ENCODE measurements around the gene FAAP20. TPM values are rescaled to one million over a fixed set of nuclear protein-coding genes. Genes with fewer than 3 reads are reported as not detected.
A peak's percentile ranks its signal among the peaks of the same experiment; 100 is the strongest.

The FAAP20 gene
- total and polyA plus RNA-seq, 9 of the 15 experiments (the other 6 are each of a cell fraction or from before 2014, with no cell fraction given), result 0.58 to 143 (median 9.9) TPM

- TF ChIP-seq, protein P1, sequence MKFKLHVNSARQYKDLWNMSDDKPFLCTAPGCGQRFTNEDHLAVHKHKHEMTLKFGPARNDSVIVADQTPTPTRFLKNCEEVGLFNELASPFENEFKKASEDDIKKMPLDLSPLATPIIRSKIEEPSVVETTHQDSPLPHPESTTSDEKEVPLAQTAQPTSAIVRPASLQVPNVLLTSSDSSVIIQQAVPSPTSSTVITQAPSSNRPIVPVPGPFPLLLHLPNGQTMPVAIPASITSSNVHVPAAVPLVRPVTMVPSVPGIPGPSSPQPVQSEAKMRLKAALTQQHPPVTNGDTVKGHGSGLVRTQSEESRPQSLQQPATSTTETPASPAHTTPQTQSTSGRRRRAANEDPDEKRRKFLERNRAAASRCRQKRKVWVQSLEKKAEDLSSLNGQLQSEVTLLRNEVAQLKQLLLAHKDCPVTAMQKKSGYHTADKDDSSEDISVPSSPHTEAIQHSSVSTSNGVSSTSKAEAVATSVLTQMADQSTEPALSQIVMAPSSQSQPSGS (CRISPR knock-in tag; IDR thresholded peaks at IDR 0.05), result peak; percentile 82
- TF ChIP-seq DPF2 (IDR thresholded peaks at IDR 0.05) (peak; percentile 47; the same call in 1 of the 2 replicates), LCOR (CRISPR knock-in tag; IDR thresholded peaks at IDR 0.05) (0 out of 2 replicates have a peak, but pooled peaks have one; percentile 54), ARID3A (IDR thresholded peaks at IDR 0.05; ENCODE audit: borderline replicate concordance, low read depth, low read length) (no peak), RBFOX2 (IDR thresholded peaks at IDR 0.05; ENCODE audit: low read depth, low read length) (peak; percentile 71), ZBTB8A (IDR thresholded peaks at IDR 0.05; ENCODE audit: partially characterized antibody) (no peak), MGA (IDR thresholded peaks at IDR 0.05) (peak; percentile 96), ZNF24 (IDR thresholded peaks at IDR 0.05) (no peak)
- TF ChIP-seq, protein P2, sequence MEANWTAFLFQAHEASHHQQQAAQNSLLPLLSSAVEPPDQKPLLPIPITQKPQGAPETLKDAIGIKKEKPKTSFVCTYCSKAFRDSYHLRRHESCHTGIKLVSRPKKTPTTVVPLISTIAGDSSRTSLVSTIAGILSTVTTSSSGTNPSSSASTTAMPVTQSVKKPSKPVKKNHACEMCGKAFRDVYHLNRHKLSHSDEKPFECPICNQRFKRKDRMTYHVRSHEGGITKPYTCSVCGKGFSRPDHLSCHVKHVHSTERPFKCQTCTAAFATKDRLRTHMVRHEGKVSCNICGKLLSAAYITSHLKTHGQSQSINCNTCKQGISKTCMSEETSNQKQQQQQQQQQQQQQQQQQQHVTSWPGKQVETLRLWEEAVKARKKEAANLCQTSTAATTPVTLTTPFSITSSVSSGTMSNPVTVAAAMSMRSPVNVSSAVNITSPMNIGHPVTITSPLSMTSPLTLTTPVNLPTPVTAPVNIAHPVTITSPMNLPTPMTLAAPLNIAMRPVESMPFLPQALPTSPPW (CRISPR knock-in tag; IDR thresholded peaks at IDR 0.05), result peak; percentile 75
Observed at GRCh38 chr1:2212532-2213491, 18.2 kb upstream of the FAAP20 start (continued).
